GM21619 (cell line): ENCODE data around the gene SPATA31C1.
"Not testable (repeated sequence)": the region's sequence is repeated elsewhere in the genome, so short reads cannot be mapped to it uniquely, and the experiment has no call there.

Experiments
- ATAC-seq: cut with Tn5 transposase; IDR thresholded peaks from one replicate; pipeline ENCODE4 v1.9.1; 2021; ENCODE audit not compliant: unreplicated experiment

Gene SPATA31C1

DNA sequence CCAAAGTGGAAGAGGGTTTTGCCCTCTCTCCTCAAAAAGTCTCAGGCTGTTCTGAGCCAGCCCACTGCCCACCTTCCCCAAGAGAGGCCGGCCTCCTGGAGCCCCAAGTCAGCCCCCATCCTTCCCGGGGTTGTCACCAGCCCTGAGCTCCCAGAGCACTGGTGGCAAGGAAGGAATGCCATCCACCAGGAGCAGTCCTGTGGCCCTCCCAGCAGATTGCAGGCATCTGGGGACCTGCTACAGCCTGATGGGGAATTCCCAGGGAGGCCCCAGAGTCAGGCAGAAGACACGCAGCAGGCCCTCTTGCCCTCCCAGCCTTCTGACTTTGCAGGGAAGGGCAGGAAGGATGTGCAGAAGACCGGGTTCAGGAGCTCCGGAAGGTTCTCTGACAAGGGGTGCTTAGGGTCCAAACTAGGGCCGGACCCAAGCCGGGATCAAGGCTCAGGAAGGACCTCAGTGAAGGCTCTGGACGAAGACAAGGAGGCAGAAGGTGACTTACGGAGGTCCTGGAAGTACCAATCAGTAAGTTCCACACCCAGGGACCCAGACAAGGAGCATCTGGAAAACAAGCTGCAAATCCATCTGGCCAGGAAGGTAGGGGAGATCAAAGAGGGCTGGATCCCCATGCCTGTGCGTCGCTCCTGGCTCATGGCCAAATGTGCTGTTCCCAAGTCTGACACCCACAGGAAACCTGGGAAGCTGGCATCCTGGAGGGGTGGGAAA lies 31.4 kb upstream of the SPATA31C1 start:
- ATAC-seq: no peak

DNA sequence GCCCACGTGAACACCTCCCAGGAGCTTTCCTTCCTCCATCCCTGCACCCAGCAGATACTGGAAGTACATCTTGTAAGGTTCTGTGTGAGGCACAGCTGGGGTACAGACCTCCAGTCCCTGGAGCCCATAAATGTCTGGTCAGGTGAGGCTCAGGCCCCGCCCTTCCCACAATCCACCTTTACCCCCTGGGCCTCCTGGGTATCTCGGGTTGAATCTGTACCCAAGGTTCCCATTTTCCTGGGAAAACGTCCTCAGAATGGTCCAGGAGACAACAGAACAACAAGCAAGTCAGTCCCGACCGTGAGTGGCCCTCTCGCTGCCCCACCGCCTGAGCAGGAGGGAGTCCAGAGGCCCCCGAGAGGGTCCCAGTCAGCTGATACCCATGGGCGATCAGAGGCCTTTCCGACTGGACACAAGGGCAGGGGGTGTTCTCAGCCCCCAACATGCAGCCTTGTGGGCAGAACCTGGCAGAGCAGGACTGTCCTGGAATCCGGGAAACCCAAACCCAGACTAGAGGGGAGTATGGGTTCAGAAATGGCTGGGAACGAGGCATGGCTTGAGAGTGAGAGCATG lies 30.7 kb upstream of the SPATA31C1 start:
- no peak for ATAC-seq

DNA sequence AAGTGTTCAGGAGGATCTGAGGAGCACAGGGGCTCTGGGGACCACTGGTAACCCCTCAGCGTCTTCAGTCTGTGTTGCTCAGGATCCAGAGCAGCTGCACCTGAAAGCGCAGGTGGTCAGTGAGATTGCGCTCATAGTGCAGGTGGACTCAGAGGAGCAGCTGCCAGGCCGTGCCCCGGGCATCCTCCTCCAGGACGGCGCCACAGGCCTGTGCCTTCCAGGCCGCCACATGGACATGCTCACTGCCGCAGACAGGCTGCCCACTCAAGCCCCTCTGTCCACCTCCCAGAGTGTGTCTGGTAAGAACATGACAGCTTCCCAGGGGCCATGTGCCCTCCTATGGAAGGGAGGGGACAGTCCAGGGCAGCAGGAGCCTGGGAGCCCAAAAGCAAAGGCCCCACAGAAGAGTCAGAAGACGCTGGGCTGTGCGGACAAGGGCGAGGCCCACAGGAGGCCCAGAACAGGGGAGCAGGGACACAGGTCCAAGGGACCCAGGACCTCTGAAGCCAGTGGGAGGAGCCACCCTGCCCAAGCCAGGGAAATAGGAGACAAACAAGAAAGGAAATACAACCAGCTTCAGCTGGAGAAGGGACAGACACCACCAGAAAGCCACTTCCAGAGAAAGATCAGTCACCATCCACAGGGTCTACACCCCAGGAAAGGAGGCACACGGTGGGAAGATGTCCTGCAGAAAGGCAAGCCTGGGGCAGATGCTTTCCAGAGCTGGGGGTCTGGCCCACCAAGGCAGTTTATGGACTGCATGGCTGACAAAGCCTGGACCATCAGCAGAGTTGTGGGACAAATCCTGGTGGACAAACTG lies 29.9 kb upstream of the SPATA31C1 start:
- no peak for ATAC-seq

DNA sequence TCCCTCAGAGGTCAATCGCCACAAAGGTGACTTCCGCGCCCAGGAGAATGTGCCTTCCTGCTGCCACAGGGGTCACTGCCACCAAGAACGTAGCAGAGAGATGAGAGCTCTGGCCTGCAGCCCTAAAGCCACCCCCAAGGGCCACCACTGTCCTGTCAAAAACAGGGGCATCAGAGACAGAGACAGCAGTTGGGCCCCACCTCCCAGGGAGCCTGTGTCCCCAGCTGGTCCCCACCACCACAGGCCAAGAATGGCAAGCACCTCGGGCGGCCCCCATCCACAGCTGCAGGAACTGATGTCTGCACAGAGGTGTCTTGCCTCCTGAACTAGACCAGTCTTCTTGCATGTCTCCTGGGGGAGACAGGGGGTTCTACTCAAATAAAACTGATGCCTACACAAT lies 29.3 kb upstream of the SPATA31C1 start:
- ATAC-seq: no peak

DNA sequence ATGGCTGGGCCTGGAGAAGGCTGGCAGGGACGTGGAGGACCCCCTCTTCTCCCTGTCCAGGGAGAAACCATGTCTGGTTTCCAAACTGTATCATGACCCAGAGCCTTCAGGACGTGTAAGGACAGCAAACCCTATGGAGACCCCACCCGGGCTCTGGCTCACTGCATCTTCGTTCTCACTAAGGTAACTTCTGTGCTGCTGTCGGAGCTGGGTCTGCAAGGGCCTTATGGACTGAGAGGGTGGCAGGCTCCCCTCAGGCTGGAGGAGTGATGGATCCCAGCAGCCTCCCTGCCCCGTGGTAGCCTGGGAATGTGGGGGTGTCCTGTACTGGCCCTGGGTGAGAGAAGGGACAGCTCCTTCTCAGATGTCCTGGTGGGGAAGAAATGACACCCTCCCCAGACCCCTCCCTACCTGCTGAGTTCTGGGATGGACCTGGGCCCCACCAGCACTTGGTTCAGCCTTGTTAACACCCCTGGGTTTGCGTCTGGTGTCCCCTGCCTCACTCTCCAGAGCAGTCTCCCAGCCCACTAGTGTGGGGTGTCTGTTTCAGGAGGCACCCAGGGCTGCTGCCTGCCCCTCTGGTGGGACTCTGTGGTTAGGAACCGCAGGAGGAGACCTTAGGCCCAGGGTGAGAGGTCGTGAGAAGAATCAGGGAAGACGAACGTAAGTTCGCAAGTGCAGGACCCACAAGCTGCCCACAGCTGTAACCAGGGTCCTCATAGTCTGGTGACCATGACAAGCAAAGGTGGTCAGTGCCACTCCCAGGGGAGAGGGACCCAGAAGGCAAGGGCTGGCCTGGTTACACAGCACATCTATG lies 28.5 kb upstream of the SPATA31C1 start:
- ATAC-seq: no peak

DNA sequence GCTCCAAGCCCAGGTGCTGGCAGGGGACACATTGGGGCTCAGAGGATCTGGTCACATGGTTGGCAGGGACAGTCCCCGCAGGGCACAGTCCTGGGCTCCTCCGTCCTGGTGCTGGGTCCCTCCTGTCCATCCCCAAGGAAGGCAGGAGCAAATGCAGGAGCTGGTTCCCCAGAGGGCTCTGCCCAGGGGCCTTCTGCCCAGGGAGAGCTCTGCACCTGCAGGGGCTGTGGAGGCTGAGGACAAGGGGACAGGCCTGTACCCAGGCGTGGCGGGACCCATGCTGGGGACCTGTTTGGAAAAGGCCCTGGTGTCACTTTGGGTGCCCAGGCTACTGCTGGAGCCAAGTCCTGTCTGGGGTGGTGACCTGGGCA lies 27.9 kb upstream of the SPATA31C1 start:
- no peak for ATAC-seq

DNA sequence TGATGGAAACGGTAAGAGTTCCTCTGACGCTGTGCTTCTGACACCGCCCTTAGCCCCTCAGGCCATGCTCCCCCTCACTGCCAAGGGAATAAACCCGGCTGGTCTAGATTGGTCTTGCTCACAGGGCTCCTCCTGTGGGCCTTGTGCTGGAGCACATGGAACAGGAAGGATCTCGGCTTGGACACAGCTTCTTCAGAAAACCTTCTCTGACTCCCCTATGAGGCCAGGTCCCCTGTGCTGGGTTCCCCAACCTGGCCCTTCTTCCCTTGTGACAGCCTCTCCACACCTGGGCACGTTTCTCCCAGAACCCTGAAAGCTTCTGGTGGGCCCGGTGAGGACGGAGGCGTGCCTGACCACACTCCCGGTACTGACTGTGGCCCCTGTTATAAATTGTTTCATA lies 26.9 kb upstream of the SPATA31C1 start:
- ATAC-seq: no peak

DNA sequence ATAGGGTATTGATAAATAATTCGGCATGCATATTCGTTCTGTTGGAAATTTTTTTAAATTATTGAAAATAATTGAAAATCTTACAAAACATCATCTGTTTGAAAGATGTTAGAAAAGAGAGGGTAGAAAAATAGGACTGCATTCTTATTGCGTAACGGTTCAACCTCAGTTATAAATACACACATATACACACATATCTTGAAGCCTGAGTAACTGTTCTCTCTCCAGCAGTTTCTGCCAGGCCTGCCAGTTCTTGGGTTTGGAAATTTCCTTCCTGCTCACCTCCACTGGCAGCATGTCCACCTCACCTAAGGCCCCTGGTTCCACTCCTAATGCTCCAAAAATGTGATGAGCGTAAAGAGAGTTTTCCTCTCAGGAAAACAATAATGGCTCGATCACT lies 26.0 kb upstream of the SPATA31C1 start:
- ATAC-seq: no peak

DNA sequence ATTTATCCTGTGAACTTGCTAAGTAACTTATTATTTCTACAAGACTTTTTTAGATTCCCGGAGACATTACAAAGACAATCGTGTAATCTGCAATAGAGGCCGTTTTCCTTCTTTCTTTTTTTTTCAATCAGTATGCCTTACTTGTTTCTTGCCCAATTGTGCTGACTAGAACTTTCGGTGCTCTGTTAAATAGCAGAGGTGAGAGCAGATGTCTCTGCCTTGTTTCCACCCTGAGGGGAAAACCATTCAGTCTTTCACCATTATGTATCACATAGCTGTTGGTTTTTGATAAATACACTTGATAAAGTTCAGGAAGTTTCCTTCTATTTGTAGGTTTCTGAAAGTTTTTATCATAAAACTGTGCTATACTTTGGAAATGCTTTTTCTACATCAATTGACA lies 24.8 kb upstream of the SPATA31C1 start:
- ATAC-seq: no peak

DNA sequence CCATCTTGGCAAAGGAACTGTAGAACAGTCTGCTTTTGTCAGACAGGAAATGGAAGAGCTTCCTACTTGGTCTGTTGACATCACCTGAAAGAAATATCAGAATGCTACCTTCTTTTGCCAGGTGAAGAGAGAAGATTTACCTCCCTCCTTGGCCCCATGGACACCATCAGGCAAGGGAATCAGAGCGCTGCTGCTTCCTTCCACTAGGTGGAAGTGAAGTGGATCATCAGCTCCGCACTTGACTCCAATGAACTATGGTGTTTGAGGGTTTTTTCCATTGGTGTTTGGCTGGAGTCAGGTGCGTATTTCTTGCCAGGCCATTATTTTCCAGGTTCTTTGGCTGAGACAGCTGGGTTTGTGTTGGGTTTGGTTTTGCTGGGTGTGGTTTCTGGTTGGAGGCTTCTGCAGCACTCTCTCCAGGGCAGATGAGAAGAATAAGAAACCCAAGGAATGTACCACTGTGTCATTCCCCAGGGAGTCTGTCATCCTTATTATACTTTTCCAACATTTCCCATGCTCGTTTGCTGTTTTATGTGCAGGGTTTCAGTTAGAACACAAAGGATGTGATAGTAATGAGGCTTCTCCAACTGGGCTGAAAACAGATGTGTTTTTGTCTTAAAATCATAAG lies 22.6 kb upstream of the SPATA31C1 start:
- no peak for ATAC-seq

DNA sequence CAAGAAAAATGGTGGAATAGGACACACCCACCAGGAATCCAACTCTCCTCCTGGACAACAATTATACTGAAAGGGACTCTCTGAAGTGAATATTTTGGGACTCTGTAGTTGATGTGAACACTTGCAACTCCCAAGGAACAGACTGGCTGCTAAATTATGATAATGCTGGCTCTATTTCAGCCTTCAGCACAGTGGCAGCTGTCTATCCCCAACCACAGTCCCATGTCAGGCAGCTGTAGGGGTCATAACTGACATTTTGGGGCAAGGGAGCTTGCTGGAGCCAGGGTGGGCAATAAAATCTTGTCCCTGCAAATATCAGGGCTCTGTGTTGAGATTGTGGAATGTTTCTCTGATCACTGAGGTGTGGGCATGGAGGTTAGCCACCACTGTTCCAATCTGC lies 20.9 kb upstream of the SPATA31C1 start:
- no peak for ATAC-seq

DNA sequence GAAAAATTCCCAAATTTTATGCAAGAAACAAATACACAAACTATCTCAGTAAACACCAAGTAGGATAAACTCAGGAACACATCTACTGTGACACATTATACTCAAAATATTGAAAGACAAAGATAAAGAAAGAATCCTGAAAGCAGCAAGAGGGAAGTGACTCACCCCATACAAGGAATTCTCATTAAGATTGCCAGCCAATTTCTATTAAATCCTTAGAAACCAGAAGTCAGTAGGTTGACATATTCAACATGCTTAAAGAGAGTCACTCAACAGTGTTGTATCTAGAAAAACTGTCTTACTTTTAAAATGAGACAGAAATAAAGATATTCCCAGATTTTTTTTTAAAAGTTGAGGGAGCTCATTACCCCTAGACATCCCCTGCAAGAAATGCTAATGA lies 19.6 kb upstream of the SPATA31C1 start:
- ATAC-seq: no peak

DNA sequence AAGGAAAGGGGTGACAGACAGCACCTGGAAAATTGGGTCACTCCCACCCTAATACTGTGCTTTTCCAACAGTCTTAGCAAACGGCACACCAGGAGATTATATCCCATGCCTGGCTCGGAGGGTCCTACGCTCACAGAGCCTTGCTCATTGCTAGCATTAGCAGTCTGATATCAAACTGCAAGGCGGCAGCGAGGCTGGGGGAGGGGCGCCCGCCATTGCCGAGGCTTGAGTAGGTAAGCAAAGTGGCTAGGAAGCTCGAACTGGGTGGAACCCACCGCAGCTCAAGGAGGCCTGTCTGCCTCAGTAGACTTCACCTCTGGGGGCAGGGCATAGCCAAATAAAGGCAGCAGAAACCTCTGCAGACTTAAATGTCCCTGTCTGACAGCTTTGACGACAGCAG lies 15.4 kb upstream of the SPATA31C1 start:
- not testable (repeated sequence) for ATAC-seq

DNA sequence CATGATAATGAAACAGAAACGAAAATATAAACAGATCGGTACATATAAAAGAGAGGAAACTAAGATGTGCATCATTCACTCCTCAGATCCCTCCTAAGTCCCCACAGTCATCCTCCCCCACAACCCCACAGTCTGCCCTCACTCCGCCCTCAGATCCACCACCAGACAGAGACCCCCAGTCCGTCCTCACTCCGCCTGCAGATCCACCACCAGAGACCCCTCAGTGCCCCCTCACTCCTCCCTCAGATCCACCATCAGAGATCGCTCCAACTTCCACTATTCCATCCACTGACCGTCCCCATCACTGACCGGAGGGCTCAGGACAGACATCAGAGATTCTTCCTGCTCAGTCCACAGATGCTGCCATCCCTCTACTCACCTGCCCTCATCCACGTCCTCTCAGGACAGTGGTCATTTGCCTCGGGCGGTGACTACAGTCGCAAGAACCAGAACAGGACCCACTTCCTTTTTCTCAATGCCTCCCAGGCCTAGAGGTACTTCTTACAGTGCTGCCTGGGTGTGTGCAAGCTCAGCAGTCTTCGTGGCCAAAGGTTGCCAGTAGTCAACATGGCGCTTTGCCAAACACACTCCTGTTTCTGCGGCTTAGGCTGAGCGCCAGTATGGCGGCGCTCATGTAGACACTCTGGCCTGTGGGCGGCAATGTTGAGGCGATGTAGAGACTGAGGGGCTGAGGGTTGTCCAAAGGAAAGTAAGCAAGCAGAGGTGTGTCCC lies 8.3 kb upstream of the SPATA31C1 start:
- ATAC-seq: no peak

DNA sequence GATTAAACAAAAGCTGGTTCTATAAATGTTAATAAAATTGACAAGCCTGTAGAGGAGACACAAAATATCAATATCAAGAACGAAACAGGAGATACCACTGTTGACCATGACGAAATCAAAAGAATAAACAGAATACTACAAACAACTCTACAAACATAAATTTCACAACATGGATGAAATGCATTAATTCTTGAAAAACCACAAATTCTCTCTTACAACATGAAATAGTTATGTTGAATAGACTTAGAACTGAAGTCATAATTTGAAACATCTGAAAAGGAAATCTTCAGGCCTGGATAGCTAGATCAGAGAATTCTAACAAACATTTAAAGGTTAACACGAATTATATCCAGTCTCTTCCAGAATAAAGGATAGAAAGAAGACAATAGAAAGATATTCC lies 6.9 kb upstream of the SPATA31C1 start:
- ATAC-seq: no peak

DNA sequence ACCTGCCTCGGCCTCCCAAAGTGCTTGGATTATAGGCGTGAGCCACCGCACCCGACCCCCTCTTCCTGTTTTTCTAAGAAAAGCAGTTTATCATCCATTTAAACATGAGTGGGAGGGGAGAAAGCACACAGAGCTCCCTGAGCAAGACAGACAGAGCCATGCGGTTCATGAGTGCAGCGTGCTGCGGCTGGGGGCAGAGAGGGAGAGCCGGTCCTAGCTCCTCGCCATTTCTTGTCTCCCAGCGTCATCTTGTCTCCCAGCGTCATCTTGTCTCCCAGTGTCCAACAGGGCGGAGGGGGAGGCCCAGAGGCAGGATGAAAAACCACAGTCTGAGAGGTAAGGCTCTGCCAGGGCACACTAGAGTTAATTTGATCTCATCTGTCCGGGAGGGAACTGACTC lies 1.3 kb downstream of the SPATA31C1 start:
- not testable (repeated sequence) for ATAC-seq

DNA sequence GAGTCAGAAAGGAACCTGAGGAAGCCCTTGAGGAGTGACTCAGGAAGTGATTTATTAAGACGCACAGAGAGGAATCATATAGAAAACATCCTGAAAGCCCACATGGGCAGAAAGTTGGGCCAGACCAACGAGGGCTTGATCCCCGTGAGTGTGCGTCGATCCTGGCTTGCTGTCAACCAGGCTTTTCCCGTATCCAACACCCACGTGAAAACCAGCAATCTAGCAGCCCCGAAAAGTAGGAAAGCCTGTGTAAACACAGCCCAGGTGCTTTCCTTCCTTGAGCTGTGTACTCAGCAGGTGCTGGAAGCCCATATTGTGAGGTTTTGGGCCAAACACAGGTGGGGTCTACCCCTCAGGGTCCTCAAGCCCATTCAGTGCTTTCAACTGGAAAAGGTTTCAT lies 3.8 kb downstream of the SPATA31C1 start:
- ATAC-seq: not testable (repeated sequence)

DNA sequence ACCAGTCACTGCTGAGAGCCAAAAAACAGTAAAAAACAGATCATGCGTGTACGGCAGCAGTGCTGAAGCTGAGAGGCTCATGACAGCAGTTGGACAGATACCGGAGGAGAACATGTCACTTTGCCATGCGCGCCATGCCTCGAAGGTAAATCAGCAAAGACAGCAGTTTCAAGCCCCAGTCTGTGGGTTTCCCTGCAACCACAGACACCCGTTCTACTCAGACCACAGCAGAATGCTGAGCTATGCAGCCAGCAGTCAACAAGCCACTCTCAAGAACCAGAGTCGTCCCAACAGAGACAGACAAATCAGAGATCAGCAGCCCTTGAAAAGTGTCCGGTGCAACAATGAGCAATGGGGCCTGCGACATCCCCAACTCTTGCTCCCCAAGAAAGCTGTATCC lies 5.2 kb downstream of the SPATA31C1 start:
- not testable (repeated sequence) for ATAC-seq

DNA sequence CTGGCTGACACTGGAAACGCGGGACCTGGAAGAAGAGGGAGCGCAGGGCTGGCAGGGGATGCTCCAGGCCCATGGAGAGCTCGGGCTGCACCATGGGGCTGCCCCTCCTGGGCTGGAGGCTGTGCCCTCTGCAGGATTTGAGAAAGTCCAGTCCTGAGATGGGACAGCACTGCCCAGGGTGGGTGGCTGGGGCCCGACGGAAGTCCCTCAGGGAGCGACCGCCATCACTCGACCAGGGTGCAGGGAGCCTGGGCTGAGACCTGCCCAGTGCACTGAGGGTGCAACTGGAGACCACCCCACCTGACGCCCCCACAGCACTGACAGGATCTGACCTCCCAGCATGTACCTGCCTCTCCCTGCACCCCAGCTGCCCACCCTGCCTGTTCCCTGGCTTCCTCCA lies 7.1 kb downstream of the SPATA31C1 start:
- not testable (repeated sequence) for ATAC-seq

DNA sequence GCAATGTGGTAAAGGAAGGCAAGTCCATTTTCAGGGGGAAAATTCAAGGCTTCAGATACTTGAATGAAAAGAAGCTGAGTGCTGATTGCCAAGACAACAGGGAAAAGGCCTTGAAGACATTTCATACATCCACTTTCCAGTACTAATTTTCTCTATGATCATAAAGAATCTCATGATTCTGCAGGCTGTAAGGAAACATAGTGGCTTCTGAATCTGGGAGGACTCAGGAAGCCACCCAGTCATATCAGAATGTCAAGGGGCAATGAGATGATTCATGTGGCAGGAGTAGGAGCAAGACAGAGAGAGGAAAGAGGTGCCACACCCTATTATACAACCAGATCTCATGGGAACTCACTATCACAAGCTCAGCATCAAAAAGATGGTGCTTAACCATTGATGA lies 11.4 kb downstream of the SPATA31C1 start:
- ATAC-seq: not testable (repeated sequence)
